GM21825 (cell line): Measurements from ENCODE around the gene ANKS1A.
"Not testable (repeated sequence)": the region's sequence is repeated elsewhere in the genome, so short reads cannot be mapped to it uniquely, and the experiment has no call there.

Source experiments
- ATAC-seq: cut with Tn5 transposase; IDR thresholded peaks from one replicate; pipeline ENCODE4 v1.9.1; 2021; ENCODE audit warnings: mild to moderate bottlenecking, moderate library complexity; ENCODE audit not compliant: unreplicated experiment

ANKS1A gene

DNA sequence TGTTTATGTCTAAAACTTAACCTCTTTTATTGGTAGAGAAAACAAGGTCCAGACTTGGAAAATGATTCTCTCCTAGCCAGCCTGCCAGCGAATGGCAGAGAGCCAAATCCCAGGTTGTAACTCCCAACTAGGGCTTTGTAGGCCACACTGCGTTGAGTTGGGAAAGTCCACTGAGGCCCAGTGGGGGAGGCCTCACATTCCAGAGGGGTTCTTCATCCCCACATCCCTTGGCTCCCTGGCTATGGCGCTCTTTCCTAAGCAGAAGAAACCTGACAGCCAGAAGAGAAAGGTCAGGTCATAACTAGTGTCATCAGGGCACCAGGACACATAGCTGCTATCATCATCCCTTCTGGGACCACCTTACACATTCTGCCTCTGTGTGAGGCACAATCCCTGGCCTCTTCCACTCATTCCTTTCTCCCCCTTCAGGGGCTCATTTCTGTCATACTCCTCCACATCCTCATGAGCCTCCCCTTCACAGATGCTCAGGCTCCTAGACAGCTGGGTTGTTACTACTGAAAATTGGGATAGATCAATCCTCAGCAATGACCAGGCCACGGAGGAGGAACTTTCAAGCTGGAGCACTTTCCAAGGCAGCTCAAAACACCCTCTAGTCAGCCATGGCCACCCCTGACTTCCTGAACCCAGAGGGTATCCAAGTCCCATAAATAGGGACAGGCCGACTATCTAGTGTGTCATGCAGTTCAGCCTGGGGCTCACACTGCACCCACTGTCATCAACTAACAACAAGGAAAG, 203.5 kb downstream of the ANKS1A start:
- no peak for ATAC-seq

- ATAC-seq, result no peak
These were observed 204.0 kb downstream of the ANKS1A start for GRCh38 chr6:35093118-35093445.

DNA sequence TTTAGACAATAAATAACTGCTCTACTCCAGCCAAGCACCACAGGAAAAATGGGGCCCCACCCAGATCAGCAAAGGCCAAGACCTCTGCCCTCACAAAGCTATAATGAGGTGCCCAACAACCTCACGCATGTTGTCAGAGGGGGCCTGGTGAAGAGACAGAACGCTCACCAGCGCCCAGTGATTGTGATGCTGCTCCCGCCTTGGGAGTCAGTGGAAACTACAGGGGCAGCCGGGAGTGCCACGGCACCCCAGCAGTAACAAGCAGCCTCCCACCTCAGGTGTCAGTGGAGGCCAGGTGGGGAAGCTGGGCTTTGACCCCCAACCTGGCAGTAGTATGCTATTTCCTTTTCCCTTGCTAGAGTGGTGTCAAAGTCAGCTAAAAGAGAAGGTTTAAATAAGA, 204.7 kb downstream of the ANKS1A start:
- no peak for ATAC-seq

- ATAC-seq, result no peak
These were observed 205.1 kb downstream of the ANKS1A start for GRCh38 chr6:35094183-35094582.

GRCh38 chr6:35096129-35096862, 207.2 kb downstream of the ANKS1A start:
- no peak for ATAC-seq

GRCh38 chr6:35099116-35099515, 210.1 kb downstream of the ANKS1A start:
- no peak for ATAC-seq

- no peak for ATAC-seq
These were observed 216.0 kb downstream of the ANKS1A start for GRCh38 chr6:35105078-35105477.

- not testable (repeated sequence) for ATAC-seq
These were observed 217.0 kb downstream of the ANKS1A start for GRCh38 chr6:35106061-35106460.

DNA sequence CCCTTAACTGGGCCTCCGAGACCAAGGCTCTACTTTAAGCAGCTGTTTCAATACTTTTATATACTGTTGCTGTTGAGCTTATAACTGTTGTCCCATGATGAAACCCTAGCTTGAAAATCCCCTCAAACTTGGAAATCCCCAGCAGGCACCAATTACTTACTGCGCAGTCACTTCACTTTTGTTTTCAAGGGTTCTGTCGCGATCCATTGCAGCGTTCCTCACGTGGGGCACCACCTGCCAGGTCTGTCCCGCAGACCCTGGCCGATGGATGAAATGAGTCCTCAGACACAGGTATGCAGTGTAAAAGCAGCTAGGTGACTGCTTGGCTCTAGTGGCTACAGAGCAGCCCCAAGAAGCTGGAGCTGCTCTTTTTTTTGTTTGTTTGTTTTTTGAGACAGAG, 218.2 kb downstream of the ANKS1A start:
- not testable (repeated sequence) for ATAC-seq

DNA sequence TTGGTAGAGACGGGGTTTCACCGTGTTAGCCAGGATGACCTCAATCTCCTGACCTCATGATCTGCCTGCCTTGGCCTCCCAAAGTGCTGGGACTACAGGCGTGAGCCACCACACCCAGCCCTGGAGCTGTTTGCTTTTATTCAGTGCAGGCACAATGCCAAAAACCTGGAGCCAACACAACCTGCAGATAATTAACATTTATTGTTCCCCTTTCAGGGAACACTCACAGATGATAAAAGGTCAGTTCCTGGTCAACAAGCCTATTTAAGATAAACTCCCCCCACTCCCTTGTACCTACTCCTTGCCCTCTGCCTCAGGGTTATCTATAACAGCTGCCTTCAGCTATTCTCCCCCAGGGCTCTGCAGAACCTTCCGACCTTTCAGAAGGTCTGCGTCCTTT, 218.7 kb downstream of the ANKS1A start:
- ATAC-seq, result not testable (repeated sequence)

DNA sequence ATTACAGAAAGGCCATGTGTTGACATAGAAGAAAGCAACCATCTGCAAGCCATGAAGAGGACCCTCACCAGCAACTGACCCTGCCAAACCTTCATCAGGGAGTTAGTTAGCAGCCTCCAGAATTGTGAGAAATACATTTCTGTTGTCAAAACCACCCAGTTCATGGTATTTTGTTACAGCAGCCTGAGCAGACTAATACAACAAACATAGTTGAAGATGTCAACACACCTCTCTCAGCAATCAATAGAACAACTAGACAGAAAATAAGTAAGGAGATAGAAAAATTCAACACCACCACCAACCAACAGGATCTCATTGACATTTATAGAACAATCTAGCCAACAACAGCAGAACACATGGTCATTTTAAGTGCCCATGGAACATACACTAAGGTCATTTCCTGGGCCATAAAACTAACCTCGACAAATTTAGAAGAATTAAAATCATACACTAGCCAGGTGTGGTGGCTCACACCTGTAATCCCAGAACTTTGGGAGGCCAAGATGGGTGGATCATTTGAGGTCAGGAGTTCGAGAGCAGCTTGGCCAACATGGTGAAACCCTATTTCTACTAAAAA, 219.3 kb downstream of the ANKS1A start:
- ATAC-seq, result no peak

GRCh38 chr6:35120746-35121145, 231.7 kb downstream of the ANKS1A start:
- no peak for ATAC-seq

- no peak for ATAC-seq
These were observed 235.3 kb downstream of the ANKS1A start for GRCh38 chr6:35124356-35124755.

DNA sequence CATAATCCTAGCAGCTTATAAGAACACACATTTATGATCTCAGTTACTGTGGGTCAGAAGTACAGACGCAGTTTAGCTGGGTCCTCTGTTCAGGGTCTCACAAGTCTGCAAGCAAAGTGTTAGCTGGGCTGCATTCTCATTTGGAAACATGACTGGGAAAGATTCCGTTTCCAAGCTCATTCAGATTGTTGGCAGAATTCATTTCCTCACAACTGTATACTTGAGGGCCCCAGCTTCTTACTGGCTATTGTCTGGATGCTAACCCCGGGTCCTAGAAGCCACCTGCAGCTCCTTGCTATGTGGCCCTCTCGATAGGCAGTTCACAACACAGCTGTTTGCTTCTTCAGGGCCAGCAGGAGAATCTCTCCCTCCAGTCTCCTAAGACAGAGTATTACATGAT, 239.0 kb downstream of the ANKS1A start:
- no peak for ATAC-seq

- no peak for ATAC-seq
These were observed 239.4 kb downstream of the ANKS1A start for GRCh38 chr6:35128496-35128895.

DNA sequence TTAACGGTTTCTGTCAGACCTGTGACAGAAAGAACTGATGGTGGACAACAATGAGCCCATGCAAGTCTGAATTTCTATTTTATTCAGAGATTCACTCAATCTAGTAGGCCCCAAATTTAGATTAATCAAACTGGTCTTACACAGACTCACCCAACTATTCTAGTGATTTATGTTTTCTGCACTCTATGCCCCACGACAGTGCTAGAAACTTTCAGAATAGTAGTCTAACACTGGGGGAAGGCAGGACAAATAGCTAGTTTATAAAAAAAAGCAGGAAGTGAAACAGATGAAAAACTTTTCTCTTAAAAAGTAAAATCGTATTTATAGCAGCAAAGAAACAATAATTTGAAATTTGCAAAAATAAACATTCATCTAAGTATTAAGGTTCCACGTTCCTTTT, 247.1 kb downstream of the ANKS1A start:
- ATAC-seq, result no peak

GRCh38 chr6:35138191-35138590, 249.1 kb downstream of the ANKS1A start:
- ATAC-seq, result not testable (repeated sequence)

DNA sequence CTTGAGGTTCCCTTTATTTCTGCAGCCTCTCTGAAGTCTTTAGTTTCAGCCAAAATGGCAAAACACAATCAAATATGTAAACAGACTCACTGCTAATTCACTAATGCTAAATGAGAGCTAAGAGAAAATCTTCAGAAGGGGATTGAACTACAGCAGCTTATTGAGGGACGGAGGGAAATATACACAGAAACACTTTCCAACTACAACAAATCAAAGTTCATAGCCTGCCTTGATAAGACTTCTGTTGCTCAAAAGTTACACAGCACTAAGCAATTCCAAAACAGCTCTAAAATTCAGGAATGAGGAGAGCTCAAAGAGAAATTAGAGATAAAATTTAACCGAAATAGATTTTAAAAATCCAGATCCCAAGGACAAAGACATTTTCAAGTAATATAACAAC, 250.4 kb downstream of the ANKS1A start:
- no peak for ATAC-seq

- no peak for ATAC-seq
These were observed 251.0 kb downstream of the ANKS1A start for GRCh38 chr6:35139924-35140638.

DNA sequence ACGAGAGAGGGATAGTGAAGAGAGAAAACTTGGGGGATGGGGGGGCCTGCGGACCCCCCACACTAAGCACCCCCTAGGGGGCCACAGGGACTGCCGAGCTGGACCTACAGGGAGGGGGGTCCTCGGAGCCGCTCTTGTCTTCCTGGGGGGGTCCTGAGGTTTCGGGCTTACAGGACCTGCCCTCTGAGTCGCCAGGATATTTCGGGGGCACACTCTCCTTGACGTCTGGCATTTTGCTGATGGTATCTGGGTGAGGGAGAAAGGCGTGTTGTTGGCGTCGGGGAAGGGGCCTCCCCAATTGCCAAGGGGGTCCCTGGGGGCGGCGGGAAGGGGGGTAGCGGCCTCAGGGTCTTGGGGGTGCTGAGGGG, 251.6 kb downstream of the ANKS1A start:
- ATAC-seq, result no peak
